Endothelial cell of umbilical vein (primary cell): Measurements from ENCODE around the gene PDE8B. TPM values are rescaled to one million over a fixed set of nuclear protein-coding genes. Genes with fewer than 3 reads are reported as not detected.

Experiments
- BruUV-seq: library from RNA; stranded (reverse); fragments of 400-500 nt; replicated peaks from 2 replicates; lab custom pipeline; 2021; lab: Mats Ljungman, UMichigan
- CTCF ChIA-PET: fragments of 300-600, 350-600 bp; sonication (Branson Sonifier 250); formaldehyde crosslinking; loops from one replicate; lab custom pipeline; 2021; ENCODE audit warnings: antibody characterized with exemption, inconsistent platforms; lab: Charles Lee
- POLR2A ChIA-PET: fragments of 300-600, 350-600 bp; sonication (Branson Sonifier 250); formaldehyde crosslinking; loops from one replicate; lab custom pipeline; 2021; ENCODE audit warnings: antibody characterized with exemption, inconsistent platforms; lab: Charles Lee
- DNase-seq: peaks from one replicate; pipeline ENCODE4 v3.0.0-alpha.2; 2011; ENCODE audit warnings: low read depth, low spot score
- FAIRE-seq: peaks from 2 replicates; lab custom pipeline; 2011; peaks lifted over from hg19 to GRCh38; lab: Jason Lieb, UNC
- H2AFZ ChIP-seq: 2 replicates; pipeline ENCODE4 v1.6.0; 2012; ENCODE audit warnings: low read depth, low read length, control low read depth, inconsistent platforms
- H3K27ac ChIP-seq: 2 replicates; pipeline ENCODE4 v1.5.1; 2011; ENCODE audit warnings: low read depth, mild to moderate bottlenecking, control low read depth, low read length, moderate library complexity; ENCODE audit not compliant: insufficient read depth
- H3K27me3 ChIP-seq, 2 experiments: 2 replicates each; pipeline versions ENCODE4 v1.6.0 to v1.6.1; 2011; ENCODE audit warnings: low read length in 2 of 2, mixed read lengths in 1 of 2; ENCODE audit not compliant: control insufficient read depth in 2 of 2, insufficient read depth in 2 of 2
- H3K36me3 ChIP-seq, 2 experiments: 2 replicates in 1 of 2; 3 replicates in 1 of 2; pipeline ENCODE4 v1.5.1; 2011; ENCODE audit warnings: low read length in 2 of 2, mild to moderate bottlenecking in 1 of 2, moderate library complexity in 1 of 2; ENCODE audit not compliant: control insufficient read depth in 2 of 2, insufficient read depth in 2 of 2; ENCODE audit errors: extremely low read depth in 1 of 2
- H3K4me1 ChIP-seq: 3 replicates; pipeline ENCODE4 v1.5.1; 2011; ENCODE audit warnings: mild to moderate bottlenecking, low read length; ENCODE audit not compliant: control insufficient read depth, insufficient read depth; ENCODE audit errors: extremely low read depth
- H3K4me2 ChIP-seq: 2 replicates; pipeline ENCODE4 v1.6.1; 2011; ENCODE audit warnings: low read length, control low read depth, mixed read lengths; ENCODE audit not compliant: insufficient read depth
- H3K4me3 ChIP-seq, 3 experiments: fragments of 200-600 bp in 1 of 3; sonication (generic), shearing (Covaris generic) in 1 of 3; replicated peaks in 1 of 3; 2 replicates each; pipeline ENCODE4 v1.5.1; 2011 to 2016; ENCODE audit warnings: control low read depth in 3 of 3, low read length in 3 of 3, mild to moderate bottlenecking in 2 of 3, inconsistent platforms in 1 of 3, low read depth in 1 of 3, moderate library complexity in 1 of 3; ENCODE audit not compliant: insufficient read depth in 1 of 3
- H3K79me2 ChIP-seq: 2 replicates; pipeline ENCODE4 v1.6.0; 2012; ENCODE audit warnings: low read length, inconsistent platforms; ENCODE audit not compliant: control insufficient read depth, insufficient read depth
- H3K9ac ChIP-seq: replicated peaks from 2 replicates; pipeline ENCODE3; 2011; ENCODE audit warnings: low read length, control low read depth; ENCODE audit not compliant: insufficient read depth; ENCODE audit errors: extremely low read depth
- H3K9me1 ChIP-seq: replicated peaks from 3 replicates; pipeline ENCODE4 v1.6.0; 2011; ENCODE audit warnings: mild to moderate bottlenecking, low read length; ENCODE audit not compliant: control insufficient read depth, insufficient read depth; ENCODE audit errors: extremely low read depth
- H3K9me3 ChIP-seq: replicated peaks from 2 replicates; pipeline ENCODE4 v1.5.1; 2012; ENCODE audit warnings: low read length, inconsistent platforms; ENCODE audit not compliant: control insufficient read depth, insufficient read depth
- H4K20me1 ChIP-seq: replicated peaks from 2 replicates; pipeline ENCODE3; 2011; ENCODE audit warnings: mild to moderate bottlenecking, low read length; ENCODE audit not compliant: control insufficient read depth, insufficient read depth; ENCODE audit errors: extremely low read depth
- EZH2 ChIP-seq: IDR thresholded peaks from 2 replicates; pipeline ENCODE4 v1.6.1; 2012; ENCODE audit warnings: borderline replicate concordance, low read depth, mild to moderate bottlenecking, moderate library complexity, low read length, inconsistent platforms; ENCODE audit not compliant: severe bottlenecking
- GATA2 ChIP-seq: IDR thresholded peaks from 2 replicates; pipeline ENCODE4 v1.7.0; 2011; ENCODE audit warnings: low read depth, mild to moderate bottlenecking, moderate library complexity, mixed read lengths, low read length; ENCODE audit not compliant: insufficient read length, insufficient read depth
- JUN ChIP-seq: IDR thresholded peaks from 2 replicates; pipeline ENCODE4 v1.6.1; 2011; ENCODE audit warnings: borderline replicate concordance, low read depth; ENCODE audit not compliant: insufficient read length, insufficient read depth
- dilution Hi-C: fragments of 300-500 bp; cut with MboI; formaldehyde crosslinking; loops from one replicate; pipeline ENCODE4 v1.15.0; 2019; ENCODE audit warnings: low sequenced_read_pairs; ENCODE audit not compliant: extremely low pct_ligation_motif_present
- intact Hi-C: fragments of 100-400 bp; cut with micrococcal nuclease; formaldehyde crosslinking; loops from one replicate; pipeline ENCODE4 v1.10.0; 2022
- polyA plus RNA-seq, 4 experiments: library from polyadenylated mRNA; depleted of rRNA in 3 of 4; stranded (reverse) in 3 of 4; unstranded in 1 of 4; fragments of >200 nt; gene quantifications; 2 replicates each; pipeline versions ENCODE4 v1.2.1 to v1.2.3, GENCODE V29; 2011 to 2012; ENCODE audit warnings: missing spikeins in 1 of 4
- total RNA-seq: library from RNA; stranded (reverse); gene quantifications from 2 replicates; pipeline ENCODE4 v1.2.3, GENCODE V29; 2021
- TF ChIP-seq, protein P1 (sequence below): IDR thresholded peaks from 2 replicates; pipeline ENCODE4 v1.6.1; 2011; ENCODE audit not compliant: insufficient read depth, insufficient read length
- TF ChIP-seq, protein P2 (sequence below), 2 donors: IDR thresholded peaks; 1 replicate in 1 of 2; 2 replicates in 1 of 2; pipeline ENCODE4 v1.5.1; 2011; ENCODE audit warnings: low read length in 2 of 2, mild to moderate bottlenecking in 2 of 2, moderate library complexity in 2 of 2, control low read depth in 1 of 2, inconsistent platforms in 1 of 2, low read depth in 1 of 2; ENCODE audit not compliant: insufficient read depth in 1 of 2; ENCODE audit errors: extremely low read depth in 1 of 2

Gene PDE8B
- total and polyA plus RNA-seq, 2 donors (not counting 3 experiments of a cell fraction or from before 2014, with no cell fraction given): not detected

DNA sequence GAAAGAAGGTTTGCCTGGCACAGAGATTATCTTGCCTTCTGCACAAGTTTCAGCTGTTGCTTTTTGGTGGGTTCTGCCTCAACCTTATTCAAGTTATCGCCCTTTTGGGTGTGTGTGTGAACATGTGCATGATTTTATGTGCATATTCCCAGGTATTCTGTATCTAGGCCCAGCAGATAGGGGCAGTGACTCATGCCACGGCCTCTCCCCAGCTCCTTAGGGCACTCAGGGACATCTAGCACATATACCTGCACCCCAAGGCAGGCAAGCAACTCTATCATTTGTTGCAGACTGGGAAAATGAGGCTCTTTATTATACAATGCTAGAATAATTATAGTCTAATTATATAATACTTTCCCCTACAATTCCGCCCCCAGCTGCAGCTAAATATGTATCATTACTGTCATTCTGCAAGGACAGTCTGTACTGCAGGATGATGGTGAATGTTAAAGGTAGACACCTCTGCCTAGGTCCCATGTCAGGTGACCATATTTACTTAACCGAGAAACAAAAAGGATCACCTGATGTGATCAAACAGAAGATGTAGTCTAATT lies 128.9 kb downstream of the PDE8B start:
- intact Hi-C loops (no loop called here), dilution Hi-C loops (no loop called here)
- Histone ChIP-seq H3K79me2 (no peaks in the 10 kb centered on the region), H3K27me3 (peaks cover 0 to 11% of the 10 kb centered on the region in 2 experiments), H3K4me3 (no peak overlapping the region), H3K27ac (no peak overlapping the region), H3K9ac (no peak overlapping the region), H3K9me3 (no peaks in the 10 kb centered on the region), H3K4me1 (no peaks in the 10 kb centered on the region), H3K36me3 (no peaks in the 10 kb centered on the region), H4K20me1 (no peaks in the 10 kb centered on the region), H3K9me1 (no peaks in the 10 kb centered on the region), H3K4me2 (no peak overlapping the region), H2AFZ (no peak overlapping the region)
- no TSS peak for BruUV-seq
- TF ChIP-seq, protein P1, sequence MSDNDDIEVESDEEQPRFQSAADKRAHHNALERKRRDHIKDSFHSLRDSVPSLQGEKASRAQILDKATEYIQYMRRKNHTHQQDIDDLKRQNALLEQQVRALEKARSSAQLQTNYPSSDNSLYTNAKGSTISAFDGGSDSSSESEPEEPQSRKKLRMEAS: no peak
- TF ChIP-seq GATA2: no peak
- TF ChIP-seq, protein P2, sequence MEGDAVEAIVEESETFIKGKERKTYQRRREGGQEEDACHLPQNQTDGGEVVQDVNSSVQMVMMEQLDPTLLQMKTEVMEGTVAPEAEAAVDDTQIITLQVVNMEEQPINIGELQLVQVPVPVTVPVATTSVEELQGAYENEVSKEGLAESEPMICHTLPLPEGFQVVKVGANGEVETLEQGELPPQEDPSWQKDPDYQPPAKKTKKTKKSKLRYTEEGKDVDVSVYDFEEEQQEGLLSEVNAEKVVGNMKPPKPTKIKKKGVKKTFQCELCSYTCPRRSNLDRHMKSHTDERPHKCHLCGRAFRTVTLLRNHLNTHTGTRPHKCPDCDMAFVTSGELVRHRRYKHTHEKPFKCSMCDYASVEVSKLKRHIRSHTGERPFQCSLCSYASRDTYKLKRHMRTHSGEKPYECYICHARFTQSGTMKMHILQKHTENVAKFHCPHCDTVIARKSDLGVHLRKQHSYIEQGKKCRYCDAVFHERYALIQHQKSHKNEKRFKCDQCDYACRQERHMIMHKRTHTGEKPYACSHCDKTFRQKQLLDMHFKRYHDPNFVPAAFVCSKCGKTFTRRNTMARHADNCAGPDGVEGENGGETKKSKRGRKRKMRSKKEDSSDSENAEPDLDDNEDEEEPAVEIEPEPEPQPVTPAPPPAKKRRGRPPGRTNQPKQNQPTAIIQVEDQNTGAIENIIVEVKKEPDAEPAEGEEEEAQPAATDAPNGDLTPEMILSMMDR (IDR thresholded peaks at IDR 0.05; ENCODE audit: extremely low read depth in 1 of 2, insufficient read depth in 1 of 2, low read depth in 1 of 2, low read length in 2 of 2): no peak
- no peak for TF ChIP-seq EZH2
- TF ChIP-seq JUN: no peak
- DNase-seq (no peak), FAIRE-seq (no peak)
- ChIA-PET POLR2A (no interaction called here), CTCF (interaction anchor here (1.0 kb wide), 1 partner anchor 10 kb away, joined by 3 read pairs; no protein-coding TSS in a partner anchor)
